HG03558 (cell line): ENCODE results near the gene KCNN4.
A peak's percentile ranks its signal among the peaks of the same experiment; 100 is the strongest.
"Not testable (repeated sequence)": the region's sequence is repeated elsewhere in the genome, so short reads cannot be mapped to it uniquely, and the experiment has no call there.

Experiments used
- ATAC-seq: cut with Tn5 transposase; IDR thresholded peaks from one replicate; pipeline ENCODE4 v1.9.1; 2021; ENCODE audit warnings: moderate number of reproducible peaks; ENCODE audit not compliant: unreplicated experiment; ENCODE audit errors: extremely low read depth

Gene KCNN4

GRCh38 chr19:43780706-43781525 is at the start of gene KCNN4:
TSS of gene KCNN4 (minus strand) at chr19:43780973. CDS start at chr19:43780861, 112 bp downstream.
- ATAC-seq = peak; percentile 33

GRCh38 chr19:43826787-43827754 is 46.3 kb upstream of the KCNN4 start, which contains the start of gene ZNF283:
TSS of gene ZNF283 (plus strand) at chr19:43827321. CDS start at chr19:43833505, 6,184 bp downstream.
- ATAC-seq = no peak

- ATAC-seq = not testable (repeated sequence)
Measured at GRCh38 chr19:43824572-43824971, 43.8 kb upstream of the KCNN4 start.

GRCh38 chr19:43823856-43824255 is 43.1 kb upstream of the KCNN4 start:
- not testable (repeated sequence) for ATAC-seq

- no peak for ATAC-seq
Measured at GRCh38 chr19:43820884-43821215, 40.1 kb upstream of the KCNN4 start.

GRCh38 chr19:43820098-43820883 is 39.5 kb upstream of the KCNN4 start:
- ATAC-seq = no peak

GRCh38 chr19:43818500-43818899 is 37.7 kb upstream of the KCNN4 start:
- no peak for ATAC-seq

- ATAC-seq = not testable (repeated sequence)
Measured at GRCh38 chr19:43817454-43817853, 36.7 kb upstream of the KCNN4 start.

GRCh38 chr19:43814663-43815352 is 34.0 kb upstream of the KCNN4 start:
- no peak for ATAC-seq

- no peak for ATAC-seq
Measured at GRCh38 chr19:43812688-43813087, 31.9 kb upstream of the KCNN4 start.

- no peak for ATAC-seq
Measured at GRCh38 chr19:43812259-43812658, 31.5 kb upstream of the KCNN4 start.

- ATAC-seq = no peak
Measured at GRCh38 chr19:43811837-43812236, 31.1 kb upstream of the KCNN4 start.

- ATAC-seq = no peak
Measured at GRCh38 chr19:43809762-43810696, 29.3 kb upstream of the KCNN4 start.

- no peak for ATAC-seq
Measured at GRCh38 chr19:43807651-43808050, 26.9 kb upstream of the KCNN4 start.

- ATAC-seq = no peak
Measured at GRCh38 chr19:43806848-43807247, 26.1 kb upstream of the KCNN4 start.

- ATAC-seq = not testable (repeated sequence)
Measured at GRCh38 chr19:43806401-43806800, 25.6 kb upstream of the KCNN4 start.

- ATAC-seq = no peak
Measured at GRCh38 chr19:43804432-43804831, 23.7 kb upstream of the KCNN4 start.

GRCh38 chr19:43802216-43802951 is 21.6 kb upstream of the KCNN4 start, which contains the start of gene LYPD5:
TSS of gene LYPD5 (minus strand) at chr19:43802447. CDS start at chr19:43802380, 67 bp downstream.
- no peak for ATAC-seq
